Measurements from ENCODE around the gene LRP1. TPM values are rescaled to one million over a fixed set of nuclear protein-coding genes. Genes with fewer than 3 reads are reported as not detected.

LRP1 gene
- total RNA-seq, 1 experiment from 2014 or later = 12.4 TPM

GRCh38 chr12:57224973-57225679, 96.8 kb downstream of the LRP1 start:
- Mint-ChIP-seq H3K27me3 (ENCODE audit: unreplicated experiment) (peaks cover 81% of the 10 kb centered on the region), H3K4me3 (ENCODE audit: low read depth, unreplicated experiment) (no peak overlapping the region), H3K36me3 (ENCODE audit: insufficient read depth, unreplicated experiment) (peaks cover 31% of the 10 kb centered on the region), H3K27ac (ENCODE audit: unreplicated experiment) (no peak overlapping the region), H3K9me3 (ENCODE audit: low read depth, unreplicated experiment) (no peaks in the 10 kb centered on the region), H3K4me1 (ENCODE audit: low read depth, unreplicated experiment) (peaks cover 38% of the 10 kb centered on the region)
- TF ChIP-seq CTCF (IDR thresholded peaks at IDR 0.05; ENCODE audit: unreplicated experiment) = peak; percentile 56
- peak; percentile 63 for DNase-seq
- BruUV-seq (replicated peaks) = no TSS peak
- intact Hi-C loops (cut with micrococcal nuclease; ENCODE audit: unreplicated experiment) = no loop called here
- CTCF ChIA-PET = interaction anchor here (1.0 kb wide), 1 partner anchor 18 kb away, joined by 3 read pairs; no protein-coding TSS in a partner anchor

- intact Hi-C loops (cut with micrococcal nuclease; ENCODE audit: unreplicated experiment) = no loop called here
Measured at GRCh38 chr12:57225680-57226210, 97.5 kb downstream of the LRP1 start.

GRCh38 chr12:57226588-57227314, 98.5 kb downstream of the LRP1 start:
- H3K36me3 Mint-ChIP-seq (ENCODE audit: insufficient read depth, unreplicated experiment) = peaks cover 47% of the 10 kb centered on the region
- H3K4me1 Mint-ChIP-seq (ENCODE audit: low read depth, unreplicated experiment) = peaks cover 45% of the 10 kb centered on the region
- H3K27me3 Mint-ChIP-seq (ENCODE audit: unreplicated experiment) = peaks cover 65% of the 10 kb centered on the region
- H3K9me3 Mint-ChIP-seq (ENCODE audit: low read depth, unreplicated experiment) = no peaks in the 10 kb centered on the region
- TF ChIP-seq CTCF (IDR thresholded peaks at IDR 0.05; ENCODE audit: unreplicated experiment) = no peak
- no peak overlapping the region for H3K4me3 Mint-ChIP-seq (ENCODE audit: low read depth, unreplicated experiment)
- H3K27ac Mint-ChIP-seq (ENCODE audit: unreplicated experiment) = no peak overlapping the region
- DNase-seq = no peak
- CTCF ChIA-PET = interaction anchor here (0.5 to 1.2 kb wide), 3 partner anchors 12 to 475 kb away, joined by 3 to 4 read pairs (median 4); no protein-coding TSS in a partner anchor
- BruUV-seq (replicated peaks) = no TSS peak
- intact Hi-C loops (cut with micrococcal nuclease; ENCODE audit: unreplicated experiment) = no loop called here

More at GRCh38 chr12:57225680-57226210, 97.5 kb downstream of the LRP1 start:
- no peak overlapping the region for H3K4me3 Mint-ChIP-seq (ENCODE audit: low read depth, unreplicated experiment)
- H3K36me3 Mint-ChIP-seq (ENCODE audit: insufficient read depth, unreplicated experiment) = peaks cover 37% of the 10 kb centered on the region
- CTCF ChIA-PET = no interaction called here
- TF ChIP-seq CTCF (IDR thresholded peaks at IDR 0.05; ENCODE audit: unreplicated experiment) = no peak
- peaks cover 75% of the 10 kb centered on the region for H3K27me3 Mint-ChIP-seq (ENCODE audit: unreplicated experiment)
- H3K9me3 Mint-ChIP-seq (ENCODE audit: low read depth, unreplicated experiment) = no peaks in the 10 kb centered on the region
- no TSS peak for BruUV-seq (replicated peaks)
- H3K27ac Mint-ChIP-seq (ENCODE audit: unreplicated experiment) = no peak overlapping the region
- peaks cover 45% of the 10 kb centered on the region for H3K4me1 Mint-ChIP-seq (ENCODE audit: low read depth, unreplicated experiment)
- DNase-seq = no peak

GRCh38 chr12:57227315-57228115, 99.2 kb downstream of the LRP1 start:
- no peaks in the 10 kb centered on the region for H3K9me3 Mint-ChIP-seq (ENCODE audit: low read depth, unreplicated experiment)
- H3K27ac Mint-ChIP-seq (ENCODE audit: unreplicated experiment) = no peak overlapping the region
- peaks cover 54% of the 10 kb centered on the region for H3K36me3 Mint-ChIP-seq (ENCODE audit: insufficient read depth, unreplicated experiment)
- no TSS peak for BruUV-seq (replicated peaks)
- CTCF ChIA-PET = interaction anchor here (0.7 to 1.2 kb wide), 2 partner anchors 12 to 149 kb away, joined by 3 to 4 read pairs; no protein-coding TSS in a partner anchor
- peaks cover 57% of the 10 kb centered on the region for H3K27me3 Mint-ChIP-seq (ENCODE audit: unreplicated experiment)
- peaks cover 39% of the 10 kb centered on the region for H3K4me1 Mint-ChIP-seq (ENCODE audit: low read depth, unreplicated experiment)
- H3K4me3 Mint-ChIP-seq (ENCODE audit: low read depth, unreplicated experiment) = no peak overlapping the region
- no peak for DNase-seq
- intact Hi-C loops (cut with micrococcal nuclease; ENCODE audit: unreplicated experiment) = no loop called here
- TF ChIP-seq CTCF (IDR thresholded peaks at IDR 0.05; ENCODE audit: unreplicated experiment) = no peak

All from Calu3 (cell line).